Epithelial cell of proximal tubule (primary cell): ENCODE measurements around the gene KNL1. TPM values are rescaled to one million over a fixed set of nuclear protein-coding genes. Genes with fewer than 3 reads are reported as not detected.

Source experiments
- DNase-seq: peaks from one replicate; pipeline ENCODE4 v3.0.0-alpha.2; 2011; ENCODE audit warnings: low read depth
- H3K4me3 ChIP-seq: 2 replicates; pipeline ENCODE4 v1.5.1; 2011; ENCODE audit warnings: low read depth, mild to moderate bottlenecking, low read length
- total RNA-seq: library from RNA; depleted of rRNA; stranded (reverse); fragments of >200 nt; gene quantifications from 2 replicates; pipeline ENCODE4 v1.2.3, GENCODE V29; 2015
- TF ChIP-seq, protein P1 (sequence below): conservative IDR thresholded peaks from 2 replicates; pipeline ENCODE4 v1.5.1; 2012; ENCODE audit warnings: low read depth, mild to moderate bottlenecking, low read length

Gene KNL1
- 23.9 and 31.3 TPM in 2 replicates for total RNA-seq

DNA sequence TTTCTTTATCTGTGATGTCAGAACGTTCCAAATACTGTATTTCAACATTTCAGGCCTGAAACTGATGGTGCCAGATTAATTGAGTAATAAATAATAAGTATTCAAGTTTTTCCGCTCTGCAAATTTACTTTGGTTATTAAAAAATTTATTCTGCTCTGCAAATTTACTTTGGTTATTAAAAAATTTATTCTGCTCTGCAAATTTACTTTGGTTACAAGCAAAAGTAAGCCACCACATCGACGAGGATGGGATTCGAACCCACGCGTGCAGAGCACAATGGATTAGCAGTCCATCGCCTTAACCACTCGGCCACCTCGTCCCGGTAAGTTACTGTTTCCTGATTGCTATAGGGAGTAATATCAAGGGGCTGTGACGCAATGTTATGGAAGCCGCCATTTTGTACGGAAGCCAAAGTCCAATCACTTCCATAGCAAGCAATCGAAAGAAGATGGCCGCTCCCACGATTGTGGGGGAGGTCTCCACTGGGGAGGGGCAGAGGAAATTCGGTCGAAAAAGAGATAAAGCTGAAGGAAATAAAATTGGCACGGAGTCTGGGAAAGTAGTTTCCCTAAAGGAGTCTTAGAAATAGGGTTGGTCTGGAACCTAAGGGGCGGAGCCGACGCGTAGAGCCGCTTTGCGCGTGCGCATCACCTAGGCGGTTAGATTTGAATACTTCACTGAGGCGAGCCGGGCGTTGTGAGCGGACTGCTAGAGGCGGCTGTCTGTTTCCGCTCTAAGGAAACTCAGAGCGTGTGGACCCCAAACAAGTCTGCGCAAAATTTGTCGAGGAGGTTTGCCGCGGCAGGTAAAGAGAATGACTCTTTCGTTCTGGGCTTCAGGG lies at the start of gene KNL1:
Gene KNL1, plus strand, starts transcription at position 662 of the 841 bp plus-strand sequence. CDS start 8,683 bp downstream, outside the sequence.
- DNase-seq, result peak; percentile 81
- H3K4me3 ChIP-seq, result peak within 1 kb of the TSS; percentile 83
- TF ChIP-seq, protein P1, sequence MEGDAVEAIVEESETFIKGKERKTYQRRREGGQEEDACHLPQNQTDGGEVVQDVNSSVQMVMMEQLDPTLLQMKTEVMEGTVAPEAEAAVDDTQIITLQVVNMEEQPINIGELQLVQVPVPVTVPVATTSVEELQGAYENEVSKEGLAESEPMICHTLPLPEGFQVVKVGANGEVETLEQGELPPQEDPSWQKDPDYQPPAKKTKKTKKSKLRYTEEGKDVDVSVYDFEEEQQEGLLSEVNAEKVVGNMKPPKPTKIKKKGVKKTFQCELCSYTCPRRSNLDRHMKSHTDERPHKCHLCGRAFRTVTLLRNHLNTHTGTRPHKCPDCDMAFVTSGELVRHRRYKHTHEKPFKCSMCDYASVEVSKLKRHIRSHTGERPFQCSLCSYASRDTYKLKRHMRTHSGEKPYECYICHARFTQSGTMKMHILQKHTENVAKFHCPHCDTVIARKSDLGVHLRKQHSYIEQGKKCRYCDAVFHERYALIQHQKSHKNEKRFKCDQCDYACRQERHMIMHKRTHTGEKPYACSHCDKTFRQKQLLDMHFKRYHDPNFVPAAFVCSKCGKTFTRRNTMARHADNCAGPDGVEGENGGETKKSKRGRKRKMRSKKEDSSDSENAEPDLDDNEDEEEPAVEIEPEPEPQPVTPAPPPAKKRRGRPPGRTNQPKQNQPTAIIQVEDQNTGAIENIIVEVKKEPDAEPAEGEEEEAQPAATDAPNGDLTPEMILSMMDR, result no peak

- H3K4me3 ChIP-seq, result no peak overlapping the region
- no peak for DNase-seq
- TF ChIP-seq, protein P1, result no peak
These were observed 48.6 kb upstream of the KNL1 start for GRCh38 chr15:40545457-40545856.

GRCh38 chr15:40548610-40549009 lies 45.4 kb upstream of the KNL1 start:
- TF ChIP-seq, protein P1, result no peak

GRCh38 chr15:40549894-40550293 lies 44.2 kb upstream of the KNL1 start:
- no peak overlapping the region for H3K4me3 ChIP-seq
- no peak for DNase-seq
- TF ChIP-seq, protein P1, result no peak

More at GRCh38 chr15:40548610-40549009, 45.4 kb upstream of the KNL1 start:
- no peak for DNase-seq
- no peak overlapping the region for H3K4me3 ChIP-seq

DNA sequence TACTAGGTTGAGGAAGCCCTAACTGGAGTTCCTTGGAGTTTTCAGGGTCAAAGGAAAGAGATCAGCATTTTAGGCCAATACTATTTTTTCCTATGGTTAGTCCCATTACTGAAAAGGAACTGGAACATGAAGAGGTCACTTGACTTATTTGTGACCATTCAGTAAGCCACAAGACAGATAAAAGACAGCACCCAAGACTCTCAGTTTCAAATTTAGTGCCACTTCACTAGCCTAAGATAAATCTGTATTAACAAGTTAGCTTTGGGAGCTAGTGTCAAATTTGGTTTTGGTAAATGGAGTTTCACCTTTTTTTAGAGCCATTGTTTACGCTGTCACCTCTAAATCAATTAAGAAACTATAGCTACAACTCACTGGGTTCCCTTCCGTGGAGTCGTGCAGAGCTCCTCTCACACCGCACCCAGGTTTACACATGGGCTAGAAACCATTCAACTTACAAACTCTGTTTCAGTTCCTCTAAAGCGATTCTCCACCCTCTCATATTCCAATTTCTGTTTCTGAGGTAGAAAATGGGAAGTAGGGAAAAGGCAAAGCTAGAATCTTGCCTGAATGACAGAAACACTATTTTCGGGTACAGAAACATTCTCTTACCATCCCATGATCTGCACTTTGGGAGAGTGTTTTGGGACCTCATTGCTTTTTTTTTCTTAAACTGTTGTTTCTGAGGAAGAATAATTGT lies 43.6 kb upstream of the KNL1 start:
- TF ChIP-seq, protein P1, result no peak
- no peak for DNase-seq
- no peak overlapping the region for H3K4me3 ChIP-seq

DNA sequence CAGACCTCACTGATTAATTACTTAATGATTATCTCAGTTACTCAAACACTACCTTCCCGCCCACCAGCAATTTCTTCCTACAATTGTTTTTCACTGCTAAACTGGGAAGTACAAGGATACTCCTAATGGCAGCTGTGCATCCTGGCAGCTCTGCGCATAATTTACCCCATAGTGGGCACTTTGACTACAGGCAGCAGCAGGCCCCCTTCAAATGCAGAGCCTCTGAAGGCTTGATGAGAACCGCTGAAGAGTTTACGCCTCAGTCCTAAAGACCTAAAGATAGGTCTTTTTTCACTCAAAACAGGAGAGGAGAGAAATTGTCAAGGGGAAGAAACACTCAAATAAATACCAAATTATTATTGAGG lies 39.9 kb upstream of the KNL1 start:
- no peak overlapping the region for H3K4me3 ChIP-seq
- no peak for DNase-seq
- TF ChIP-seq, protein P1, result no peak
